GM19193 (cell line): ENCODE results near the gene PCTP.

Experiments
- POLR2A ChIP-seq: IDR thresholded peaks from 4 replicates; pipeline ENCODE4 v1.6.1; 2011; ENCODE audit not compliant: insufficient read depth, insufficient read length; ENCODE audit errors: extremely low read depth

Gene PCTP

DNA sequence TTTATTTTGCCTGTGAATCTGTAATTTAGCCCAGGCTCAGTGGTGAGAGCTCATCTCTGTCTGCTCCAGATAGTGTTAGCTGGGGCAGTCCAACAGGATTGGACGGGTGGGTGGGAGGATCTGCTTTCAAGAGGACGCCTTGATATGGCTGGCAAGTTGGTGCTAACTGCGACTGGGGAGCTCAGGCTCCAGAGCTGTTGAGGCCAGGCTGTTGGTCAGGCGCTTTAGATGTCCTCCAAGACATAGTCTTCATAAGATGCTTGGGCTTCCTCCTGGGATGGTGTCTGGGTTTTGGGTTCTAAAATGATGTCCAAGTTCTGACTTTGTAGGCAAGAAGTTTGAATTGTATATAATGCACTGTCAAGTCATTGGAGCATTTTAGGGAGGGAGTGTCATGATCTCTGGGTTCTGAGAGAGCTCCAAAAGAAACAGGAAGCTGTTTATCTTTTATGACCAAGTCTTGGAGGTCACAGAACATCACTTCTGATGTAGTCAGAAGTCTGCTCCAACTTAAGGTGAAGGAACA lies 12.8 kb upstream of the PCTP start:
- no peak for TF ChIP-seq POLR2A

GRCh38 chr17:55740511-55741355 lies 10.1 kb upstream of the PCTP start:
- no peak for TF ChIP-seq POLR2A

GRCh38 chr17:55741356-55741700 lies 9.5 kb upstream of the PCTP start:
- no peak for TF ChIP-seq POLR2A

GRCh38 chr17:55742272-55743102 lies 8.4 kb upstream of the PCTP start:
- TF ChIP-seq POLR2A: no peak

GRCh38 chr17:55743103-55743679 lies 7.7 kb upstream of the PCTP start:
- TF ChIP-seq POLR2A: no peak

DNA sequence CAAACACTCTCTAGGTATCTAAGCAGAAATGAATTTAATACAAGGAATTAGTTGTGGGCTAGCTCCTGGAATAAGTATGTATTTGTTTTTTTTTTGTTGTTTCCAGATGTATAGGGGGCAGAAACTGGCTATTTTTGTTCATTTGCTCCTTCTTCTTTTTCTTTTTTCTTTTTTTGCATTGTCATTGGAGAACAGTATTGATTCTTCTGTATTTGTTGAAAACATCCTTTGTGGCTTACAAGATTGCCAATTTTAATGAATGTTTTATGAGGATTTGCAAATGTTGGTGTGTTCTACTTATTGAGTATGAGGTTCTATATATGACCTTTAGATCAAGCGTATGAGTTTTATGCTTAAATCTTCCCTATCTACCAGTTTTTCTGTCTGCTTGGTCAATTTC lies 5.6 kb upstream of the PCTP start:
- TF ChIP-seq POLR2A: no peak

DNA sequence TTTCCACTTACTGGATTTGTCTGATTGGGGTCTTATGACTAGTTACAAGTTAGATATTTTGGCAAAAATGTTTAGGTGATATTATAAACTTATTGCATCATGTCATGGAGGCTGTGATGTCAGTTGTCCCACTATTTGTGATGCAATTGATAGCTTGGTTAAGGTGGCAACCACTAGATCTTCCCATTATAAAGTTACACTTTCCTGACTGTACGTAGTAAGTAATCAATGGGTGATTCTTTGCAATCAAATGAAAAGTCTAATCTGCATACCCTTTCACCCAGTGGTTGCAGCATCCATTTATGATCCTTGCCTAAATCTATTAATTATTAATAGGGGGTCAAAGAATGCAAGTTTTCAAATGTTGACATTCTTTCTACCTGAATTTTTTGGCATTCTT lies 4.4 kb upstream of the PCTP start:
- TF ChIP-seq POLR2A: no peak

- TF ChIP-seq POLR2A: no peak
Observed at GRCh38 chr17:55747209-55747608, 3.6 kb upstream of the PCTP start.

DNA sequence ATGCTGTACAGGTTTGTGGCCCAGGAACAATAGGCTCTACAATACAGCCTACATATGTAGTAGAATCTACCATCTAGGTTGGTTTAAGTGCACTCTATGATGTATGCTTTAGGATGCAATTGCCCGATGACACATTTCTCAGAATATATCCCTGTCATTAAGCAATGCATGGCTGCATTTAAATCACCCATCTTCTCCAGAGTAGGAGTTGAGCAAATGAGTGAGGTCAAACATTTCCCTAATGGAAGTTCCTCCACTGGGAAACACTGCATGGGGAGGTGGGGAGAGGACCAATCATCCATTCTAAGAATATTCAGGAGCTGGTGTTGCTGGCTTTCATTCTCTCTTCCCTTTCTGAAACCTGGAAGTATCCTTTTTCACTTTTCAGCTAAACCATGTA lies 2.0 kb upstream of the PCTP start:
- no peak for TF ChIP-seq POLR2A

DNA sequence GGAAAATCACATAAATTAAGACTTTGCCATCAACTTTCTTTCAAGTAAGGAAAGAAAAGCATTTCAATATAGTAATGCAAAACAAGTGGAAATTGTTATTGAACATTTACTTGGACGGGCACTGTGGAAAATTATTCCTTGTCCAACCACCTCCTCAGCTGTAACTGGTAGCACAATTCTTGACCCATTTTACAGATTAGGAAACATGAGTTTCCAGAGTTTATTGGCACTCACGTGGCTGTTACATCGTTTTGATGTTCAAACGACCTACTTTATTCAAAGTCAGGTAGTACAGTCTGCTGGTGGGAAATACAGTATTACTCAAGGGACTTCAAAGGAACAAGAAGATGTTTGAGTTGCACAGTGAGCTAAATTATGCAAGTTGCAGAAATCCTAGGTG lies 866 bp upstream of the PCTP start:
- TF ChIP-seq POLR2A: no peak

GRCh38 chr17:55751720-55752250 lies 934 bp downstream of the PCTP start:
- TF ChIP-seq POLR2A: no peak

- TF ChIP-seq POLR2A: no peak
Observed at GRCh38 chr17:55756689-55757088, 5.8 kb downstream of the PCTP start.

GRCh38 chr17:55757659-55758058 lies 6.8 kb downstream of the PCTP start:
- no peak for TF ChIP-seq POLR2A

GRCh38 chr17:55758171-55758570 lies 7.3 kb downstream of the PCTP start:
- no peak for TF ChIP-seq POLR2A
